HFFc6 (cell line): Measurements from ENCODE around the gene HEXD. TPM values are rescaled to one million over a fixed set of nuclear protein-coding genes. Genes with fewer than 3 reads are reported as not detected.

Source experiments
- DNase-seq: peaks from one replicate; pipeline ENCODE4 v3.0.0-alpha.2; 2018
- H3K27ac Mint-ChIP-seq: 2 replicates; pipeline ENCODE4 v1.8.0; 2020; ENCODE audit warnings: mild to moderate bottlenecking, mixed read lengths
- H3K27me3 Mint-ChIP-seq: 2 replicates; pipeline ENCODE4 v1.8.0; 2021; ENCODE audit warnings: mild to moderate bottlenecking, moderate library complexity, mixed read lengths; ENCODE audit not compliant: insufficient read depth
- H3K36me3 Mint-ChIP-seq: 2 replicates; pipeline ENCODE4 v1.8.0; 2021; ENCODE audit warnings: low read depth, mixed read lengths
- H3K4me1 Mint-ChIP-seq: 2 replicates; pipeline ENCODE4 v1.8.0; 2020; ENCODE audit warnings: low read depth, mixed read lengths
- H3K4me3 Mint-ChIP-seq: 2 replicates; pipeline ENCODE4 v1.8.0; 2020; ENCODE audit warnings: mild to moderate bottlenecking, moderate library complexity, mixed read lengths
- H3K9me3 Mint-ChIP-seq: 2 replicates; pipeline ENCODE4 v1.8.0; 2020; ENCODE audit warnings: mild to moderate bottlenecking, mixed read lengths
- CTCF ChIP-seq: fragments of 200-600 bp; sonication (generic); IDR thresholded peaks from 2 replicates; pipeline ENCODE4 v1.5.0; 2021; ENCODE audit warnings: antibody characterized with exemption, mild to moderate bottlenecking
- total RNA-seq, 6 experiments: library from RNA; stranded (reverse); fragmentation: NEBNext Ultra II Directional; extraction: Animal tissue kit (Norgen Biotek cat#: 25700); gene quantifications; 2 replicates in 1 of 6; 3 replicates in 5 of 6; pipeline ENCODE4 v1.2.3, GENCODE V29; 2021

HEXD gene
- total RNA-seq, 6 experiments from 2014 or later: 4.3 to 6.8 (median 5.6) TPM

- H3K4me3 Mint-ChIP-seq: no peak overlapping the region
- H3K4me1 Mint-ChIP-seq: peaks cover 32% of the 10 kb centered on the region
- TF ChIP-seq CTCF: no peak
- DNase-seq: no peak
- no peaks in the 10 kb centered on the region; the same call in none of the 2 replicates for H3K36me3 Mint-ChIP-seq
- peaks cover 10% of the 10 kb centered on the region for H3K27me3 Mint-ChIP-seq
- H3K27ac Mint-ChIP-seq: no peak overlapping the region
- H3K9me3 Mint-ChIP-seq: no peaks in the 10 kb centered on the region
Observed at GRCh38 chr17:82491533-82491932, 73.4 kb downstream of the HEXD start.

Other genes with a start within 250 kb of the HEXD start
- 10 to 100 TPM; 12.8 to 15.6 (median 13.6) TPM for gene CCDC57, start 205.5 kb upstream of the HEXD start, total RNA-seq
- 100 to 1,000 TPM; 475 to 624 (median 523) TPM for gene SLC16A3, start 189.3 kb upstream of the HEXD start, total RNA-seq
- gene CSNK1D, start 144.6 kb upstream of the HEXD start, total RNA-seq: 100 to 1,000 TPM; 116 to 128 (median 118) TPM
- under 1 TPM in 1 of 6 experiments, not detected in 5; 0.20 TPM for gene CD7, start 100.7 kb upstream of the HEXD start, total RNA-seq
- gene SECTM1, start 84.6 kb upstream of the HEXD start, total RNA-seq: 1 to 10 TPM; 1.7 to 3.9 (median 2.8) TPM
- gene TEX19, start 59.1 kb upstream of the HEXD start, total RNA-seq: under 1 TPM in 2 of 6 experiments, not detected in 4; 0.10 to 0.14 TPM
- gene UTS2R, start 46.6 kb upstream of the HEXD start, total RNA-seq: not detected
- gene OGFOD3, start 239 bp downstream of the HEXD start, total RNA-seq: 10 to 100 TPM; 26.5 to 31.2 (median 27.9) TPM
- gene CYBC1, start 32.4 kb downstream of the HEXD start, total RNA-seq: 10 to 100 TPM; 47.4 to 60.5 (median 48.7) TPM
- 10 to 100 TPM; 25.2 to 38.1 (median 28.8) TPM for gene NARF, start 40.4 kb downstream of the HEXD start, total RNA-seq
- 10 to 100 TPM; 38.6 to 46.3 (median 41.1) TPM for gene FOXK2, start 101.4 kb downstream of the HEXD start, total RNA-seq
- gene WDR45B, start 230.1 kb downstream of the HEXD start, total RNA-seq: 10 to 100 TPM; 60.6 to 73.5 (median 66.3) TPM